Neural crest cell (in vitro differentiated cells): ENCODE measurements around the gene ELP5. TPM values are rescaled to one million over a fixed set of nuclear protein-coding genes. Genes with fewer than 3 reads are reported as not detected.
A peak's percentile ranks its signal among the peaks of the same experiment; 100 is the strongest.

Experiments used
- DNase-seq: peaks from one replicate; pipeline ENCODE4 v3.0.0; 2021; ENCODE audit warnings: low read depth, mixed read lengths, low spot score
- H3K27ac Mint-ChIP-seq: one replicate; pipeline ENCODE4 v1.8.0; 2021; ENCODE audit warnings: mild to moderate bottlenecking, mixed read lengths; ENCODE audit not compliant: unreplicated experiment
- H3K27me3 Mint-ChIP-seq: 2 replicates; pipeline ENCODE4 v1.8.0; 2021; ENCODE audit warnings: low read depth, mild to moderate bottlenecking, mixed read lengths
- H3K36me3 Mint-ChIP-seq: 2 replicates; pipeline ENCODE4 v1.8.0; 2021; ENCODE audit warnings: low read depth, mild to moderate bottlenecking, mixed read lengths
- H3K4me1 Mint-ChIP-seq: 2 replicates; pipeline ENCODE4 v1.8.0; 2021; ENCODE audit warnings: mixed read lengths
- H3K4me3 Mint-ChIP-seq: one replicate; pipeline ENCODE4 v1.8.0; 2021; ENCODE audit warnings: mild to moderate bottlenecking, mixed read lengths
- H3K9me3 Mint-ChIP-seq: 2 replicates; pipeline ENCODE4 v1.8.0; 2021; ENCODE audit warnings: mixed read lengths
- CTCF ChIP-seq: fragments of 200-600 bp; sonication (generic); conservative IDR thresholded peaks from 2 replicates; pipeline ENCODE4 v1.5.0; 2021; ENCODE audit warnings: antibody characterized with exemption, mild to moderate bottlenecking
- total RNA-seq: library from RNA; stranded (reverse); gene quantifications from 2 replicates; pipeline ENCODE4 v1.2.1, GENCODE V29; 2021

Gene ELP5
- total RNA-seq, 1 donor from 2014 or later, result 77.4 TPM

DNA sequence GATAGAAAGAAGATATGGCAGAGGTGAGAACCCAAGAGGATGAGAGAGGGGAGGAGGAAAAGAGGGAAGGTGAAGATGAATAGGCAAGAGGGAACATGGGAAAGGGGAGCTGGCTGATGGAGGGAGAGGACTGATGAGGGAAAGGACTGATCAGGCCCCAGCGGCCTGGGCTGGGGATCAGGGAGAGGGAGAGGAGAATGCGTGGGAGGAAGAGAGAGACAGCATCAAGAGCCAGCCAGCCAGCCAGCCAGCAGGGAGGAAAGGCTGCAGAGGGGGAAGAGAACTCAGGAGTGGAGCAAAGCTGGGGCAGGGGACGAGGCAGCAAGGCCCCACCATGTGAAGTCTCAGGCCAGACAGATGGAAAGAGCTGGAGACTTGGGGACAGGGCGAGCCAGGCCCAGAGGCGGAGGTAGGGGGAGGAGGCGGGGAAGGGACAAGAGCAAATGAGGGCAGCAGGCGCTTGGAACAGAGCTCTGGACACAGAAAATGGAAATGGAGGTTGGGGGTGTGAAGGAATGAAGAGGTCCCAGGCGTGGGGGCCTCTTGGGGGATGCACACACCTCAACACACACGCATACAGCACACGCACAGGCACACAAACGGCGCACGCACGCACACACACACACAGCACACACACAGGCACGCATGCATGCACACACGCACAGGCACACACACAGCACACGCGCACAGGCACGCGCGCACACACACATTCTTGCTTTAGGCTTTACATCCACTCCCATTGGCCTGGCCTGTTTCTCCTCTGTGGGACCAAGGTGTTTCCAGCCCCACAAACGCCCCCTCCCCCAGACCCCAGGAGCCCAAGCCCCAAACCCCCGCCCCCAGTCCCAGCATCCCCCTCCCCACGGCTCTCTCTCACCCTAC is 44.7 kb upstream of the ELP5 start:
- no peak for TF ChIP-seq CTCF
- peak overlapping the region; percentile 31 for H3K4me3 Mint-ChIP-seq
- H3K4me1 Mint-ChIP-seq, result peaks cover 58% of the 10 kb centered on the region

DNA sequence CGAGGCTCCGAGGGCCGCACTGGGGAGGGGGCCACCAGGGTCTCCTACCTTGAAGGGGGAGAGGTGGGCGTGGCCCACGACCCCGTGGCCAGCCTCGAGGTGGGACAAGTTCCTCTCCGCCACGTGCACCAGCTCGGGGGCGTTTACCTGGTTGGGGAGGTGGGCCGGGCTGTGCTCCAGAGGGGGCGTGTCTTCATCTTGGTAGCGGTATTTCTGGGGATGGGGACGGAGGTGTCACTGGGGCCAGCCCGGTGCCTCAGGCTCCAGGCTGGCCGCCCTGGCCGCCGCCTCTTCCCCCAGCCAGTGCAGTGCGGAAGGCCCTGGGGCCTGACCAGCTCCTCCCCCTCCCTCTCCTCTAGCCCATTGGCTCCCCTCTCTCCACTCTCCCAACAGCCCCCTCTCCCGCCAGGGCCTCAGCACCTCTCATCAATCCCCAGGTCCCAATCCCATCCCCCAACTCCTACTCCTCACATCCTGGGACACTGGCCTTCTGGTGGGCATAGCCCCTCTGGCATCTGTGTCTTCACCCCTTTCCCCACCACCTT is 43.9 kb upstream of the ELP5 start:
- peak overlapping the region; percentile 65 for H3K4me3 Mint-ChIP-seq
- H3K36me3 Mint-ChIP-seq, result no peaks in the 10 kb centered on the region
- no peaks in the 10 kb centered on the region for H3K27me3 Mint-ChIP-seq
- H3K27ac Mint-ChIP-seq, result no peak overlapping the region
- H3K9me3 Mint-ChIP-seq, result no peaks in the 10 kb centered on the region
- peaks cover 60% of the 10 kb centered on the region for H3K4me1 Mint-ChIP-seq
- TF ChIP-seq CTCF, result no peak
- DNase-seq, result no peak

More for the DNA sequence above, 44.7 kb upstream of the ELP5 start:
- no peak for DNase-seq
- Mint-ChIP-seq H3K9me3 (no peaks in the 10 kb centered on the region), H3K27ac (peak overlapping the region; percentile 67), H3K36me3 (peaks cover 2% of the 10 kb centered on the region), H3K27me3 (no peaks in the 10 kb centered on the region)

DNA sequence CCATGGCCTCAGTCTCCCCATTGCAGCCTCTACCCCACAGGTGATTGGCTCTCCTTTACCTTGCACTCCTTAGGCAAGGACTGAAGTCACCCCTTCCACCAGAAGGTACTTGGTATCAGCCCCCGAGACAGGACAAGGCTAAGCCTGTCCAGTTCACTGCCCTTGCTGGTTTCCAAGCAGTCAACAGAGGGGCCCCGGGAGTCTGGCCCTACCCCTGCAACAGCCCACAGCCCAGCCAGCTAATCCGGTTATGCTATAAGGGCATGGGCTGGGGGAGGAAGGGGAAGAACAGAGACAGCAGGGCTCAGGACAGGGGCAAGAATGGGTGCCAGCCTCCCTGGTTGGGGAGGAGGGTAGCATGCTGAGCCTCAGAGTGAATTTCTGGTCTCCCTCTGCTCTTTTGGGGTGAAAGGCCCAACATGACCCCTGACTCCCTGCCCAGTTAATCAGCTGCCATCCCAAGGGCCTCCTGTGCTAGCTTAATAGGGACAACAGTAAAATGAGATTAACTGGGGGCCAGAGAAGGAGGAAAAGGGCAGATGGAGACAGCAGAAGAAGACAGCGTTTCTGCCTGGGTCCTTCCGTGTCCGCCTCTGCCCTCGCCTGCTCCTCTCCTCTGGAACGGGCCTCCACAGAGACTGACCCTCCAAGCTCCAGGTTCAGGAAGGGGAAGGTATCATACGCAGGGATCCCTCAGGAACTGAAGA is 43.1 kb upstream of the ELP5 start:
- peaks cover under 1% of the 10 kb centered on the region for H3K27me3 Mint-ChIP-seq
- no peaks in the 10 kb centered on the region for H3K9me3 Mint-ChIP-seq
- no peaks in the 10 kb centered on the region for H3K36me3 Mint-ChIP-seq
- peak overlapping the region; percentile 65 for H3K4me3 Mint-ChIP-seq
- H3K27ac Mint-ChIP-seq, result no peak overlapping the region
- DNase-seq, result no peak
- TF ChIP-seq CTCF, result no peak
- H3K4me1 Mint-ChIP-seq, result peaks cover 66% of the 10 kb centered on the region

- H3K36me3 Mint-ChIP-seq, result no peaks in the 10 kb centered on the region
- TF ChIP-seq CTCF, result no peak
- H3K4me1 Mint-ChIP-seq, result peaks cover 66% of the 10 kb centered on the region
- peak overlapping the region; percentile 38 for H3K27ac Mint-ChIP-seq
- peak overlapping the region; percentile 67 for H3K4me3 Mint-ChIP-seq
- no peak for DNase-seq
- H3K27me3 Mint-ChIP-seq, result peaks cover 23% of the 10 kb centered on the region
- H3K9me3 Mint-ChIP-seq, result no peaks in the 10 kb centered on the region
These were observed 40.3 kb upstream of the ELP5 start for GRCh38 chr17:7211491-7212273.

GRCh38 chr17:7213895-7214299 is 38.1 kb upstream of the ELP5 start:
- Mint-ChIP-seq H3K9me3 (no peaks in the 10 kb centered on the region), H3K4me3 (peak overlapping the region; percentile 91), H3K36me3 (no peaks in the 10 kb centered on the region), H3K27me3 (peaks cover 30% of the 10 kb centered on the region), H3K4me1 (peaks cover 68% of the 10 kb centered on the region), H3K27ac (peak overlapping the region; percentile 99)
- peak; percentile 77 for TF ChIP-seq CTCF
- DNase-seq, result peak; percentile 96
